HG03025 (cell line): ENCODE results near the gene LMX1B.
"Not testable (repeated sequence)": the region's sequence is repeated elsewhere in the genome, so short reads cannot be mapped to it uniquely, and the experiment has no call there.

ENCODE experiments used
- ATAC-seq: cut with Tn5 transposase; IDR thresholded peaks from one replicate; pipeline ENCODE4 v1.9.1; 2021; ENCODE audit warnings: mild to moderate bottlenecking, moderate library complexity; ENCODE audit not compliant: unreplicated experiment, low FRiP score

The LMX1B gene

GRCh38 chr9:126652140-126652582 lies 38.4 kb downstream of the LMX1B start:
- ATAC-seq, result no peak

GRCh38 chr9:126654124-126654523 lies 40.4 kb downstream of the LMX1B start:
- ATAC-seq, result no peak

- ATAC-seq, result not testable (repeated sequence)
Measured at GRCh38 chr9:126656214-126656613, 42.5 kb downstream of the LMX1B start.

GRCh38 chr9:126658201-126658825 lies 44.6 kb downstream of the LMX1B start:
- ATAC-seq, result no peak

GRCh38 chr9:126658956-126659555 lies 45.3 kb downstream of the LMX1B start:
- ATAC-seq, result no peak

GRCh38 chr9:126661122-126661520 lies 47.4 kb downstream of the LMX1B start:
- no peak for ATAC-seq

GRCh38 chr9:126661521-126662251 lies 48.0 kb downstream of the LMX1B start:
- no peak for ATAC-seq

- no peak for ATAC-seq
Measured at GRCh38 chr9:126663661-126664072, 49.9 kb downstream of the LMX1B start.

GRCh38 chr9:126664900-126665643 lies 51.3 kb downstream of the LMX1B start:
- ATAC-seq, result no peak

GRCh38 chr9:126665644-126666035 lies 51.9 kb downstream of the LMX1B start:
- ATAC-seq, result no peak

- no peak for ATAC-seq
Measured at GRCh38 chr9:126666155-126666803, 52.6 kb downstream of the LMX1B start.

GRCh38 chr9:126667190-126668055 lies 53.7 kb downstream of the LMX1B start:
- no peak for ATAC-seq

- ATAC-seq, result no peak
Measured at GRCh38 chr9:126668058-126668457, 54.3 kb downstream of the LMX1B start.

GRCh38 chr9:126669108-126669507 lies 55.4 kb downstream of the LMX1B start:
- no peak for ATAC-seq

- ATAC-seq, result no peak
Measured at GRCh38 chr9:126670270-126670669, 56.5 kb downstream of the LMX1B start.

- ATAC-seq, result no peak
Measured at GRCh38 chr9:126671381-126671831, 57.7 kb downstream of the LMX1B start.

- ATAC-seq, result no peak
Measured at GRCh38 chr9:126671983-126672382, 58.3 kb downstream of the LMX1B start.

- no peak for ATAC-seq
Measured at GRCh38 chr9:126672634-126673284, 59.0 kb downstream of the LMX1B start.
